ENCODE data around the gene AMOTL2. TPM values are rescaled to one million over a fixed set of nuclear protein-coding genes. Genes with fewer than 3 reads are reported as not detected.

Gene AMOTL2
- total RNA-seq, 1 donor = 236 TPM

DNA sequence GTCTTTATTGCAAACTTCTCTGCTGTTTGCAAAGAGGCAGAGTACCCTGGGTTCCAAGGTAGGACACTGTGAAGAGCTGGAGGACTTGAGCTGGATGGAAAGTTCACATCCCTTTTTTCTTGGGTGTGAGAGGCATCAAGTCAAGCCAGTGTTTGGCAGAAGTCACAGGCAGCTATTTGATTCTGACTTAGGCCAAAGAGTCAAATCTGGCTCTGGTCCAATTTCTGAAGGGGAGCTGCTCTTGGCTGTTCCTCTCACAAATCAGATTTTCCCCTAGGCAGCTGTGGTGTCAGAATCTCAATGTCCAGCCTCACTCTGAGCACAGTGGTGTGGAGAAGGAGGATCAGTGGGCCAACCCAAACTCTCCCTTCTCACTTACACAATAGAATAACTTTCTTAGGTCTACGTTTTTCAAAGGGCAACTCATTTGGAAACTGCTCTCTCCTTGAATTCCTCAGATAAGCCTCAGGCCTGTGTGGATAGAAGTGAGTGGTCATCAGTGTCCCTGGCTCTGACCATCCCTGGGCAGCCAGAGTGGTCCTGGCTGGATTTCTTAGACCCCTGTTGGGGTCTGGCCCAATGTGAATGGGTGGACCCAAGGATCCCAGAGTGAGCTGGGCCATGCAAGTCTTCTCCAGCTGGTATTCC is 18.2 kb upstream of the AMOTL2 start:
- TF ChIP-seq, protein P1, sequence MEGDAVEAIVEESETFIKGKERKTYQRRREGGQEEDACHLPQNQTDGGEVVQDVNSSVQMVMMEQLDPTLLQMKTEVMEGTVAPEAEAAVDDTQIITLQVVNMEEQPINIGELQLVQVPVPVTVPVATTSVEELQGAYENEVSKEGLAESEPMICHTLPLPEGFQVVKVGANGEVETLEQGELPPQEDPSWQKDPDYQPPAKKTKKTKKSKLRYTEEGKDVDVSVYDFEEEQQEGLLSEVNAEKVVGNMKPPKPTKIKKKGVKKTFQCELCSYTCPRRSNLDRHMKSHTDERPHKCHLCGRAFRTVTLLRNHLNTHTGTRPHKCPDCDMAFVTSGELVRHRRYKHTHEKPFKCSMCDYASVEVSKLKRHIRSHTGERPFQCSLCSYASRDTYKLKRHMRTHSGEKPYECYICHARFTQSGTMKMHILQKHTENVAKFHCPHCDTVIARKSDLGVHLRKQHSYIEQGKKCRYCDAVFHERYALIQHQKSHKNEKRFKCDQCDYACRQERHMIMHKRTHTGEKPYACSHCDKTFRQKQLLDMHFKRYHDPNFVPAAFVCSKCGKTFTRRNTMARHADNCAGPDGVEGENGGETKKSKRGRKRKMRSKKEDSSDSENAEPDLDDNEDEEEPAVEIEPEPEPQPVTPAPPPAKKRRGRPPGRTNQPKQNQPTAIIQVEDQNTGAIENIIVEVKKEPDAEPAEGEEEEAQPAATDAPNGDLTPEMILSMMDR (IDR thresholded peaks at IDR 0.05; ENCODE audit: insufficient read depth, low read depth, low read length) = no peak
- DNase-seq (ENCODE audit: low read depth) = no peak
- no peak overlapping the region for H3K4me3 ChIP-seq (ENCODE audit: low read depth, low read length)

DNA sequence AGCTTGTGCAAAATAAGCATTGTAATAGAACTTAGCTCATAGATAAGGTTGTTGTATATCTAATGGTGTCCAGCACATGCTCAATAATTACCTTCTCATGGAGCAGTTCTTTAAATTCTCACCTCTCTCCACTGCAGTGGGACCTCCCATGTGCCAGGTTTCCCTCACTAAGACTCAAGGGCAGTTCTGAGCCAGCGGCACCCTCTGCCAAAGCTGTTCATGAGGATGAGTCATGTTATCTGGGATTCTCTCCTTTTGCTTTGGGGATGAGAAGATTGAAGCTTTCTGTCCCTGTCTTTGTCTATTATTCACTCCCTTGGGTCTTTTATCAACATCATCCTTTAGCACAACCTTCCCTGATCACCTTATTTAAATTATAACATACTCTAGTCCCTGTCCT is 15.6 kb upstream of the AMOTL2 start:
- TF ChIP-seq, protein P1 (IDR thresholded peaks at IDR 0.05; ENCODE audit: insufficient read depth, low read depth, low read length) = no peak
- no peak overlapping the region for H3K4me3 ChIP-seq (ENCODE audit: low read depth, low read length)
- no peak for DNase-seq (ENCODE audit: low read depth)

DNA sequence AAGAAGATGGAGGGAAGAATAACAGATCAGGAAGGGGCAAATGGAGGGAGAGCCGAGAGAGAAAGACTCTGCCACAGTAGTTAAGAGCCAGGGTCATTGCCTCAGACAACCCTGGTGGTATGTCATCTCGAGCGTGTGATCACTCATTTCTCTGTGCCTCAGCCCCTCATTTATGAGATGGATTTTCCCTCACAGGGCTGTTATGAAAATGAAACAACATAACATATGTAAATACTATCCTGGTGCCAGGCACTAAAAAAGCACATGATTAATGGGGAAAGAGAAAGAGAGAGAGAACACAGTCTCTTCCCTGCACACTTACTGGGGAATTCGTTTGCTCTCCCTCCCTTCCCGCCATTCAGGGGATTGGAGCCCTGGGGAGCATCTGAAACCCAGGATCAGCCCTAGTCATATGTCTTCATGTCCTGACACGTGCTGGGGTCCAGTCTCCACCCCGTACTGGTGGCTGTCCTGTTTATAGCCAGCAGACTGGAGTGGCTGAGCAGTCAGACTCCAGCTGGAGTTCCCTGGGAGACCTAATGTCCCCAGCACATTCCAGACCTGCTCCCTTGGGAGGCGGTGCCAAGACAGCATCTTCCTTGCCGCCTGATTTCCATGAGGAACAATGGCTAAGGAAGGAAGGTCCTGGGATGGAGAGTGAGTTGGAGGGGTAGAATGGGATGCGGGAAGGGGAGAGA is 14.7 kb upstream of the AMOTL2 start:
- TF ChIP-seq, protein P1 (IDR thresholded peaks at IDR 0.05; ENCODE audit: insufficient read depth, low read depth, low read length) = no peak
- DNase-seq (ENCODE audit: low read depth) = no peak
- no peak overlapping the region for H3K4me3 ChIP-seq (ENCODE audit: low read depth, low read length)

DNA sequence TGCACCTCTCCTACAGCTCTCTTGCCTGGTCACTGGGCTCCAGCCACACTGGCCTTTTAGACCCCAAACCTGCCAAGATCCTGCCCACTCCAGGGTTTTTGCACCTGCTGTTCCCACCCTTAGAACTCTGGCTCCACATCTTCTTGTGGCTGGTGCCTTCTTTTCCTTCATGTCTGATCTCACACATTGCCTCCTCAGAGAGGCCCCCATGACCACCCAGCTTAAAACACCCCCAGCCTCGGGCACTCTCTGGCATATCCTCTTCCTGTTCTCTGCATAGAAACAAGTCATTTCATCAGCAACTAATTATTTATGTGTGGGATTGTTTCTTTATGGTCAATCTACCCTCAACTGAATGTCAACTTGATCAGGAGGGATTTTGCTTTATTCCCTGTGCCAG is 14.0 kb upstream of the AMOTL2 start:
- no peak for DNase-seq (ENCODE audit: low read depth)
- H3K4me3 ChIP-seq (ENCODE audit: low read depth, low read length) = no peak overlapping the region
- TF ChIP-seq, protein P1 (IDR thresholded peaks at IDR 0.05; ENCODE audit: insufficient read depth, low read depth, low read length) = no peak

DNA sequence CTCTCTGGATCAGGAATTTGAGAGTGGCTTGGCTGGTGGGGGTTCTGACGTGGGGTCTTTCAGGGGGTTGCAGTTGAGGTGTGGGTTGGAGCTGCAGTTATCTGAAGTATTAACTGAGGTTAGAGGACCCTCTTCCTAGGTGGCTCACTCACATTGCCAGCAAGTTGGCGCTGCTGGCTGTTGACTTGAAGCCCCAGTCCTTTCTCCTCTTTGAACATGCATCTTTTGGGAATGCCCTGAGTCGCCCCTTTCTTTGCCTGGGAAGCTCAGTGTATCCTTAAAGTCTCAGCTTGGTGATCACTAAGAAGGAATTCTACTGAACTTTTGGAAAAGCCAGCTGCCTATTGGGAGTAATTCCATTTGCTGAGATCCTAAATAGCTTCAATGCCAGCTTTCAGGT is 13.0 kb upstream of the AMOTL2 start:
- no peak for DNase-seq (ENCODE audit: low read depth)
- H3K4me3 ChIP-seq (ENCODE audit: low read depth, low read length) = no peak overlapping the region
- TF ChIP-seq, protein P1 (IDR thresholded peaks at IDR 0.05; ENCODE audit: insufficient read depth, low read depth, low read length) = no peak

DNA sequence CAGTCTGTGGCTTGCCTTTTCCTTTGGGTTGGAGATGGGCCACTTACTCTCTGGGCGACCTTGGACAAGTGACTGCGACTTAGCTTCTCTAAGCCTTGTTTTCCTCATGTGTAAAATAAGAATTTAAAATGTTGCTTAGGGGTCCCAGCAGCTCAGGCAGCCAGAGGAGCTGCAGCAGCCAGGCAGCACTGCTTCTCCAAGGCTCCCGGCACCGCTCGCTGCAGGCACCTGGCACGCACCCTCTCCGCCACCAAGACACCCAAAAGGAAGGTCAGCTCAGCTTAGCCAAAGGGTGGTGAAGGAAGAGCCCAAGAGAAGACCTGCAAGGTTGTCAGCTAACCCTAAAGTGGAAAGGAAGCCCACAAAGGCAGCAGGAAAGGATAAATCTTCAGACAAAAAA is 10.7 kb upstream of the AMOTL2 start:
- H3K4me3 ChIP-seq (ENCODE audit: low read depth, low read length) = no peak overlapping the region
- DNase-seq (ENCODE audit: low read depth) = no peak
- TF ChIP-seq, protein P1 (IDR thresholded peaks at IDR 0.05; ENCODE audit: insufficient read depth, low read depth, low read length) = no peak

All from fibroblast of villous mesenchyme (primary cell).